AG08396 (cell line): ENCODE measurements around the gene SKIL.

ENCODE experiments used
- DNase-seq: peaks from one replicate; pipeline ENCODE4 v3.0.0; 2012; ENCODE audit warnings: low spot score, mixed read lengths

SKIL gene

GRCh38 chr3:170437696-170438407, 80.3 kb downstream of the SKIL start:
- DNase-seq, result no peak

GRCh38 chr3:170438836-170439235, 81.3 kb downstream of the SKIL start:
- no peak for DNase-seq

GRCh38 chr3:170440344-170440743, 82.8 kb downstream of the SKIL start:
- DNase-seq, result no peak

GRCh38 chr3:170441412-170441811, 83.9 kb downstream of the SKIL start:
- DNase-seq, result no peak

- DNase-seq, result no peak
Measured at GRCh38 chr3:170442947-170443346, 85.4 kb downstream of the SKIL start.

DNA sequence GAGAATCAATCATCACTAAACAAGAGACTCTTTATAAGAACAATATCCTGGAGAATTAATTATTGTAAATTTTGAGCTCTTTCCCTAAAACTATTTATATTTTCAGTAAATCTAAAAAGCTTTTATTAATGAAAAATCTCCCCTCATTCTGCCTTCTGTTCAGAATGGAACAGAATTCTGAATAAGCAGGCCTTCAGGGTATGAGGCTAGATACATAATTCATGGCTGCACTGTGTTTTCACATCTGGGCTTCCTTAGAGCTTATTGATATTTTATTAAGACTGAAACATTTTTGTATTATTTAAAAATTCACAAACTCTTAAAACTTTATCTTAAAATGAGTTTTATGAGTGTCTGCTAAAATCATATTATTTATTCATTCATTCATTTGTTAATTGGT, 85.9 kb downstream of the SKIL start:
- no peak for DNase-seq
